HG03575 (cell line): ENCODE results near the gene TTC19.
A peak's percentile ranks its signal among the peaks of the same experiment; 100 is the strongest.
"Not testable (repeated sequence)": the region's sequence is repeated elsewhere in the genome, so short reads cannot be mapped to it uniquely, and the experiment has no call there.

ENCODE experiments used
- ATAC-seq: cut with Tn5 transposase; IDR thresholded peaks from one replicate; pipeline ENCODE4 v1.9.1; 2021; ENCODE audit not compliant: unreplicated experiment, insufficient number of reproducible peaks, low FRiP score; ENCODE audit errors: extremely low read depth

Gene TTC19

GRCh38 chr17:15971098-15971678, 28.4 kb upstream of the TTC19 start:
- ATAC-seq = no peak

GRCh38 chr17:15971882-15972281, 27.7 kb upstream of the TTC19 start:
- ATAC-seq = no peak

DNA sequence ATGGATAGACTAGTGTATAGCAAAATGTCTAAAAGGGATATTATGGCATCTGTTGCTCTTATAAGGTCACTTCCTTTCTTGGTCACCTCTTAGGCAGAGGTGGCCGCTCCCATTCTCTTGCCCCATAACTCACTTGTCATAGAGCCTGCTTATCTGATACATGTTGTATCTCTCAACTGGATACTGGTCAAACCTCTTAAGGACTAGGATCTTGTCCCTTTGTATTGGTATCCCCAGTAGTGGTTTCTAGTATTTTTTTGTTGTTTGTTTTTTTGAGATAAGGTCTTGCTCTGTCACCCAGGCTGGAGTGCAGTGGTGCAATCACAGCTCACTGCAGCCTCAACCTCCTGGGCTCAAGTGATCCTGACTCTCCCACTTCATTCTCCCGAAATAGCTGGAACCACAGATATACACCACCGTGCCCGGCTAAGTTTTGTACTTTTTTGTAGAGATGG, 27.1 kb upstream of the TTC19 start:
- no peak for ATAC-seq

- ATAC-seq = no peak
Measured at GRCh38 chr17:15973016-15973415, 26.6 kb upstream of the TTC19 start.

DNA sequence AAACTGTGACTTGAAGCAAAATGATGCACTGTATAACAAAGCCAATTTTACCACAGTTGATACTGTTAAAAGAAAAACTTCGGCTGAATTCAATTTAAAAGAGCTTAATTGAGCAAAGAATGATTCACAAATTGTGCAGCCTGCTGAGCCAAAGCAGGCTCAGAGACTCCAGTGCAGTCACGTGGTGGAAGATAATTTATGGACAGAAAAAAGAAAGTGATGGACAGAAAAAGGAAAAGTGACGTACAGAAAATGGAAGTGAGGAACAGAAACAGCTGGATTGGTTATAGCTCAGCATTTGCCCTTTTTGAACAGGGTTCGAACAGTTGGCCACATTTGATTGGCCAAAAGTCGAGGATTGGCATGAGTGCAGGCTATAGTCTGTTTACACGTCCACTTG, 25.8 kb upstream of the TTC19 start:
- no peak for ATAC-seq

DNA sequence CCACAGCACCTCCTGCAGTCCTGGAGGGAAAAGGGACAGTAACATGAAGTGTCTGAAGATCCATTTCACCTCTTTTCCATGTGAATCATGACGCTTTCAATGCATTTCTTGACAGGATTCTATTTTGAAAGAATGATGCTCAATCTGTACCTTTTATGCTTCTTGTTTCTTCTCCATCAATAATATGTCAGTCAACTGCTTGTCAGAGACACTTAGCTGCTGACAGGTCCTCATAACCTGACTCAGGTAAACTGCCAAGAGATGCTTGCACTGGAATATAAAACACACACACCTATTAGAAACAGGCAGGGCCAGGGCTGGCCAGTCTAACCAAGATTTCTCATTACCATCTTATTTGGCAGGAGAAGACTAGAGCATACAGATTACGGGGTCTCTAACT, 21.7 kb upstream of the TTC19 start:
- no peak for ATAC-seq

- no peak for ATAC-seq
Measured at GRCh38 chr17:15978606-15979005, 21.0 kb upstream of the TTC19 start.

- not testable (repeated sequence) for ATAC-seq
Measured at GRCh38 chr17:15979013-15979412, 20.6 kb upstream of the TTC19 start.

DNA sequence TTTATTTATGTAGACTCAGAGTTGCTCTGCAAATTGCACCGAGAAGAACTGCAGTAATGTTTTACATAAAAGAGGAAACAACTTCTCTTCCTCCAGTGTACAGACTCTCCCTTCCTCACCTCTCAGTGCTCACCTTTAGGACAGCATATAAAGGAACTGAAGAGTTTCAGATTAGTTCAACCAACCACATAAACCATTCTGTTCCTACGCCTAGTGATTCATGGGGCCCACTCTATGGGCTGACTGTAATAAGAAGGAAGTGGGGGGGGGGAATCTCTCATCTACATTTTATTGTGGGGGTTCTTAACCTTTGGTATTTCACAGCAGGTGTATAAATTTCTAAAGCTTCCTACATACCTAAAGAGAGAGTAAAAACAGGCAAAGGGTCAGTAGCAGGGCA, 18.4 kb upstream of the TTC19 start:
- peak; percentile 70 for ATAC-seq

GRCh38 chr17:15981646-15982580, 17.7 kb upstream of the TTC19 start:
- no peak for ATAC-seq

DNA sequence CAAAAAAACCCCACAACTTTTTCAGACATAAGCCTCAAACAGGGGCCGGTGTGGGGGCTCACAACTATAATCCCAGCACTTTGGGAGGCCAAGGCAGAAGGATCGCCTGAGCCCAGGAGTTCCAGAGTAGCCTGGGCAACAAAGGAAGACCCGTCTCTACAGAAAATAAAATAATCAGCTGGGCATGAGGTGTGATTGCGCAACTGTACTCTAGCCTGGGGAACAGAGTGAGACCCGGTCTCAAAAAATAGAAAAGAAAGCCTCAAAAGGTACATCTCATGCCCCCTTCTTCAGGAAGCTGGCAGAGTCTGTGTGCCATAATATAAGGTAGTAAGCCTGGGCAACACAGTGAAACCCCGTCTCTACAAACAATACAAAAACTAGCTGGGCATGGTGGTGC, 3.3 kb upstream of the TTC19 start:
- ATAC-seq = no peak

DNA sequence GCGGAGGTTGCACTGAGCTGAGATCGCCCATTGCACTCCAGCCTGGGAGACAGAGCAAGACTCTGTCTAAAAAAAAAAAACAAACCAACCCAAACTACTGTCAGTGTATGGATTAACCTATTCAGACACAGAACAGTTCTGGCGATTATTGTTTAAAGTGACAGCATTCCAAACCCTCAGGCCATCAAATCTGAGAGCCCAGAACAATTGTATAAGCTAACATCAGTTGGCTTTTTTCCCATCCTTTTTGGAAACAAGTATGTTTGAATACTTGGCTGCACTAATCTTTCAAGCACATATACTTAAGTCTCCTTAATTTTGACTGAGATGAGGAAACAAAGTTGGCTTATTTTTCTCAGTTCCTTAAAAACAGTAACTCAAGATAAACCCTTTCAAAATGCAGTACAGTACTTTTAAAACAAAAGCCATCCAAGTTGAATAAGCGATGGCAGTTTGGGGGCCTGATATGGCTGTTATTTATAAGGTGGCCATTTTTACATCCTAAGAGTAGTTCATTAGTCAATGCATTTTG, 1.5 kb upstream of the TTC19 start:
- ATAC-seq = no peak

GRCh38 chr17:15999974-16000827, 577 bp downstream of the TTC19 start:
- ATAC-seq = no peak

- ATAC-seq = no peak
Measured at GRCh38 chr17:16001226-16001897, 1.7 kb downstream of the TTC19 start.

GRCh38 chr17:16002708-16003260, 3.2 kb downstream of the TTC19 start:
- no peak for ATAC-seq

- no peak for ATAC-seq
Measured at GRCh38 chr17:16003841-16004240, 4.2 kb downstream of the TTC19 start.

GRCh38 chr17:16005636-16006035, 6.0 kb downstream of the TTC19 start:
- no peak for ATAC-seq

DNA sequence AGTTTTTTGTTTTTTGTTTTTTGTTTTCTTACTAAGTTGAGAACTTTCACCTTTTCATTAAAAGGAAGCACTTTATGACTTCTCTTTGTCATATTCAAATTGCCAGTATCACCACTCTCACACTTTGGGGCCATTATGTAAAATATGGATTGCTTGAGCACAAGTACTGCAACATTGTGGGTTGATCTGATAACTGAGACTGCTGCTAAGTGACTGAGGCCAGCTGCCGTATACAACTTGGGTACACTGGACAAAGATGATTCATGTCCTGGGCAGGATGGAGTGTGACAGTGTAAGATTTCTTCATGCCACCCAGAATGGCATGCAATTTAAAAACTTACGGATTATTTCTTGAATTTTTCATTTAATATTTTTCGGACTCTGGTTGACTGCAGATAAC, 7.8 kb downstream of the TTC19 start:
- no peak for ATAC-seq
